Renal pelvis (tissue), 4 donors: Measurements from ENCODE around the gene TTLL11. TPM values are rescaled to one million over a fixed set of nuclear protein-coding genes. Genes with fewer than 3 reads are reported as not detected.

Source experiments
- DNase-seq: peaks from one replicate; pipeline ENCODE4 v3.0.0-alpha.2; 2013
- polyA plus RNA-seq, 3 donors: library from polyadenylated mRNA; unstranded; fragments of 120-200 nt; gene quantifications; one replicate each; pipeline ENCODE4 v1.2.1, GENCODE V29; 2013; ENCODE audit not compliant: insufficient read length in 3 of 3

Gene TTLL11
- polyA plus RNA-seq, 3 donors, result 6.2 to 8.9 (median 8.5) TPM

DNA sequence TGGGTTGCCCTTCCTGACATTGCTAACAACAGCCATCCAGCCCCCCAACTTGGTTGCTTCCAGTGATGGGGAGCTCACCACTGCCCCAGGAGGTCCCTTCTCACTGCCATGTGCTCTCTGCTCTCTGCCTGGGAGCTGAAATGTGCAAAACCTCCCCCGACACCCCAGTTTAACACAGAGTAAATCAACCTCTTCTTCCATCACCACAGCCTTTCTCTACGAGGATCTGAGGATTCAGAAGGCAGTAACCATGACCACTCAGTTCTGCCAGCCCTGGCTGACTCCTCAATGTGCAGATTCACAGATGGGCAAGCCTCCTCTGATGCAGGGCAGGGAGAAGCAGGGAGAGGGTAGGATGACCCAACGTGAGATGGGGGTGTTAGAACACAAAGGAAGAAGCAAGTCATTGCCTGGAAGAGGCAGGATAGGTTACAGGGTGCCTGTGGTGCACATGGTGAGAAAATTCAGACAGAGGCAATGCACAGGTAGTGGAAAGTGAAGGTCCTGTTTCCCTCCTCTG lies 256.7 kb downstream of the TTLL11 start:
- no peak for DNase-seq

DNA sequence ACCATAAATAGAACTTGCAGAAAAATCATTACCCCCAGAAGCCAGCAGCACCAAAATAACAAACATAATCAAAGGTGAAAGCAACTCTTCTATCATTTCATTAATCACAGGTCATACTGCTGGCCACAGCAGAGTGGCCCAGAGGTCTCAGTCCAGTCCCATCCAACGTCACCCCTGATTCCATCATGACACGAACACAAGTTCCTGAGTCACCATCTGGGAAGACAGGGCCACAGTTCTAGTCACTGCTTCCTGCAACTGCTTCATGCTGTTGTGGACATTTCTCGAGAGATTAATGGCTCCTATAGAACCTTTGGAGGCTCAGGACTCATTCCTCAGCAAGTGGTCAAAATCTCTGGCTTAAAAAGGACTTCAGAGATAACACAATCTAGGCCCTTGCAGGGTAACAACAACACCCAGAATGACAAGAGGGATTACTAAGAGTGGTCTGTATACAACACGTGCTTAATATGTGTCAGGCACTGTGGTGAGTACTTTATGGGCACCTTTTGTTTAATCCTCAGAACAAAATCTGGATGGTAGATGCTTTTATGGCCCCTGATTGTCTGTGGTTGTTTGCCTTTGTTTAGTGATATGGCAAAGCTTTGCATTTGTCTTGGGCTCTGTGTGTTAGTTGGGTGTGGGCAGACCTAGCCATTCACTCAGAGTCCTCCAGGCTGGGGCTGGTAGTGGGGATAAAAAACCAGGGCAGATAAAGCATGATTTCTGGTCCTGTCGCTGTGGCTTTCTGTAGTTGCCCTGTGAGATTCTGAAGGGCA lies 257.3 kb downstream of the TTLL11 start:
- no peak for DNase-seq

DNA sequence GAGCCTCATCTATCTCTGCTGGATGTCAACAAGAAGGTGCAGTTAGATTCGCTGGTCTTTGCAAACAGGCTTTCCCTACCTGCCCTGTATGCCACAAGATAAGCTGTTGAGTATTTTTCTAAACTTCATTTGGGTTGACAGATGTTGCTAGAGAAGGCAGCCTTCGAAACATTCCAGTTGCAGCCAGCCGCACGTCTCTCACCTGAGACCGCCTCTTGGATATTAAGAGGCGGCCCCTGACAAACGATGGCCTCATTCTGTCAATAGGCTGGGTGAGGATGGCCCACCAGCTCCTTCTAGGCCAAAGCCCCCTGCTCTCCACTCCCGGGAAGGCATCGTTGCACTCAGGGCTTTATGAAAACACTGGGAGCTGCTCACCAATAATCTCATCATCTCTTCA lies 260.0 kb downstream of the TTLL11 start:
- DNase-seq, result no peak

DNA sequence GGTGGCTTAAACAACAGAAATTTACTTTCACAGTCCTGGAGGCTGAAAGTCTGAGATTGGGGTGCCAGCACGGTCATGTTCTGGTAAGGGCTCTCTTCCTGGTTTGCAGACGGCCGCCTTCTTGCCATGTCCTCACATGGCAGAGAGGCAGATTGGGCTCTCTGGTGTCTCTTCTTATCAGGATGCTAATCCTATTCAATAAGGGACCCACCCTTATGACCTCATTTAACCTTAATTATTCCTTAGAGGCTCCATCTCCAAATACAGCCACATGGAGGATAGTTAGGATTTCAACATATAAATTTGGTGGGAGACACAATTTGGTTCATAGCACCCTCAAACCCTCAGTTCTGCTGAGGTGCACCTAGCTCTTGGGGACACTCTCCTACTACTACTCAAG lies 261.2 kb downstream of the TTLL11 start:
- DNase-seq, result no peak

DNA sequence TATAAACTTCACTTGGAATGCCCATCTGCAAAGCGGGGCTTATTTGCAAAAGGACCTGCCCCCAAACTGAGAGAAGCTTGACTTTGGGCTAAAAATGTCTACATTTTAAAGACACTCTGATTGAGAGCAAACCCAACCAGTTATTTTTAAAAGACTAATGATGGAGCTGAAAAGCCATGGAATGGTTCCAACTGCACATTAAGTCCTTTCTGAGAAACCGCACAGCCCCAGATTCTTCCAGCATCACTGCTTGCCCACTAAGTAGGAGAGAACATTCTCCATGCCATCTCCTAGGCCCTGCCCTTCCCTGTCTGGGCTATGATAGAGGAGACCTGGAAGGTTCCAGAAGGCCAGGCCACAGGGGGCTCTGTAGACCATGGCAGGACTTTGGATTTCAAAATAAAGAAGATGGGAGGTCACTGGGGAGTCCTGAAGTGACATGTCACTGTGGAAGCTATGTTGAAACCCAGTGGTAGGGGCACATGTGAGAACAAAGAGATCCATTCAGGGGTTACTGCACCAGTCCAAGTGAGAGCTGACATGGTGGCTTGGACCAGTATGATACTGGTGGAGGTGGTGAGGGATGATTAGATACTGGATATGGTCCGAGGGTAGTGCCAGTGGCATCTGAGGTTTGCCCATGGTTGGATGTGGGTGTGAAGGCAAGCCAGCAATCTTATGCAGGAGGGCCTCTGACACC lies 262.5 kb downstream of the TTLL11 start:
- DNase-seq, result no peak

DNA sequence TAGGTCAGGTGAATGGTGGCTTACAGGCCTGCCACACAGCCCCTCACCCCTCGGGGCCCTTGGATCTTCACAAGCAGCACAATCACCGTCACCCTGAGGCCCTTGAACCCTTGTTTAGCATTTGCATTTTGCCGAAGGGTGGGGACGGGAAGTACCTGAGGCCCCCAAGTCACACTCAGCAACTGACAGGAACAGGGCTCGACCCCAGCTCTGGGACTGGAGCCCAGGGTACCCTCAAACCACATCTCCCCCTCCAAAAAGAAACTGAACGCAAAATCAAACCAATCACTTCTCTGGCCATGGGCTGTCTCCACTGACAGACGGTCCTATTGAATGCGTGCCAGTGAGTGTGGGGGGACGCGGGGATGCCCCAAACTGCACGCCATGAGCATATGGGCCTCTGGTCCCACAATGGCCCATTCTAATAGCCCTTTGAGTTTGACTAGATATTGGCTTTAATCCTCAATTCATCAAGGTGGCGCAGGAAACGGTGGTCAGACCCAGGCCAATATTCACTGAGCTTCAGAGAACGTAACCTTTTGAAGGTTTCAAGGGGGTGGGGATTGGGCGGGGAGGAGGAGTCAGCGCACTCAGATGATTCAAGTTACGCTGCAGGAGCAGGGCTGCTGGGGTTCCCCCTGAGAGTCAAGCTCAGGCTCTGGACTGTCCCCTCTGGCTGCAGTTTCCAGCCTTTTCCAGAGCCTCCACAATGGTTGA lies 265.7 kb downstream of the TTLL11 start:
- DNase-seq, result no peak

DNA sequence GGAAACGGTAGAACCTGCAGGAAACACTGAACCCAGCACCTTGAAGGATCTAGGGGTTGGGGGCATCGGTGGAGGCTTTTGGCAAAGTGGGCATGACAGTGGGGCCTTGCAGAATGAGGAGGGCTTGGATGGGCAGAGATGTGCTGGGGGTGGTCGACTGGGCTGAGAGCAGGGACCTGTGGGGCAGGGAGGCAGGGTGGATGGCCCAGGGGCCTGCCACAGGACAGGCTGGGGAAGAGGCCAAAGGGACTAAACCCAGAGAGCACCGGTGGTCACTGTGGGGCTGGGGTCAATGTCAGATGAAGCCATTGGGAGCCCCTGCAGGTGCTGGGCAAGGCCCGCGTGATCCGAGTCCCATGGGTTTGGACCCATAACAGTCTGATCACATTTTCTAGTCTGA lies 266.4 kb downstream of the TTLL11 start:
- no peak for DNase-seq

DNA sequence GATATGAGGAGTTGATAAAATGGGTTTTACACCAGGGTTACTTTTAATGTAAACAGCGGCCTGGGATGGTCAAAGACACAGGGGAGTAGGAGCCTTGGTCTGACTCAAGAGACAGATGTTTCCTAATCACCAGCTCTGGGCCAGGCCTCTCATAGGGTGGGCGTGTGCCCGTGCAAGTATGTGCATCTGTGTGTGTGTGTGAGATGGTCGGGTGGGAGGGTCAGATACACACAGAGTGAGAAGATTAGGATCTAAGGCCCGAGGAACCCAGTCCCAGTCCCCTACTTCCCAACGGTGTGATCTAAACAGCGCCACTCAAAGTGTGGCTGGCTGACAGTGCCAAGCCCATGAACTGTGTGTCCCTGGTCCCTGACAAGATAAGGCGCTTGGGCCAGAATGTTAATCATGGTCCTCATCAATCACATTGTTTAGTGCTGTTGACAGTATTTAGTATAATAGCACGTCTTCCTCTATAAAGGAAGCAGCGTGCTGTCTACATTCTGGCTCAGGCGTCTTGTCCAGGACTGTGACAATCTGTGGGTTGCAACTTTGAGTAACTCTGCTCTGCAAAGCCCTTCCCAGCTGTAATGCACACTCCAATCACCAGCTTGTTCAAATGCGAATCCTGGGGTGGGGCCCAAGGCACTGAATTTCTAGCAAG lies 267.9 kb downstream of the TTLL11 start:
- no peak for DNase-seq

DNA sequence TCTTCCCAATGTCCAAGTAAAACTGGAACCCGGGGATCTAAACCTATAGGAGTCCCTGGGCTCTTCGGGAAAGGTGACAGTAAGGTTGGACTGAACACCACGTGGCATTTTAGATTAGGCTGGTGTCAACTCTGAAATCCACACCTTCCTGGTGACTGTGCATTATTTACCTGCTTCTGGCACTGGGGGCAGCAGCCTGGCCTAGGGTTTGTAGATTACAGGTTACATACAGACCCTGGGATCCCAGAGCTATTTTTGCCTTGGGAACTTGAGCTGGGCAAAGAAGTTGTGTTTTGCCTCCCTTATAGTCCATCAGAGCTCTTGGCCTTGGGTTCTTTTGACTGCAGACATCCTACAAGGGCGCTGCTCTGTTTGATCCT lies 268.5 kb downstream of the TTLL11 start:
- DNase-seq, result no peak

DNA sequence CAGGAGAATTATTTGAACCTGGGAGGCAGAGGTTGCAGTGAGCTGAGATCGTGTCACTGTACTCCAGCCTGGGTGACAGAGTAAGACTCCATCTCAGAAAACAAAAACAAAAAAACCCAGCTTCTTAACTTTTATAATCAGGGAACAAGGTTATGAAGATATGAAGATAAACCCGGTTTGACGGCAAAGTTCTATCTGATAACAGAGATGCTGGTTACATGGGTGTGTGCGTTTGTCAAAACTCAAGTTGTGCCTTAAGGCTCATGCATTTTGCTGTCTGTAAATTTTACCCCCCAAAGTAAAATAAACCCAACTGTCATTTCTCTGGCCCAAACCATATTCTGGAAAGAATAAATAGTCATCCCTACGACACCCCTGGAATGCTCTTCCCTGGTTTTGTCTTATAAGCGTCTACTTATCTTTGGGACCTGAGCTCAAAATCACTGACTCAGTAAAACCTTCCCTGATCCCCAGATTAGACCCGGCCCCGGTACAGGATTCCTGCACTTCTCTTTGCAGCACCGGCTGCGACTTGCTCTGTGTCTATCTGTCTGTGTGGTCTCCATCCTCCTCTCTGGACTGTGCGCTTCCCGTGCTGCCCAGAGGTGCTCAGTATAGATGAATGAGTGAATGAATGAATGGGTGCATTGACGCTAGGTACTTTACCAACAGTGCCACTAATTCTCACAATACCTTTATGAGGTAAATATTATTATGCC lies 269.5 kb downstream of the TTLL11 start:
- DNase-seq, result no peak

DNA sequence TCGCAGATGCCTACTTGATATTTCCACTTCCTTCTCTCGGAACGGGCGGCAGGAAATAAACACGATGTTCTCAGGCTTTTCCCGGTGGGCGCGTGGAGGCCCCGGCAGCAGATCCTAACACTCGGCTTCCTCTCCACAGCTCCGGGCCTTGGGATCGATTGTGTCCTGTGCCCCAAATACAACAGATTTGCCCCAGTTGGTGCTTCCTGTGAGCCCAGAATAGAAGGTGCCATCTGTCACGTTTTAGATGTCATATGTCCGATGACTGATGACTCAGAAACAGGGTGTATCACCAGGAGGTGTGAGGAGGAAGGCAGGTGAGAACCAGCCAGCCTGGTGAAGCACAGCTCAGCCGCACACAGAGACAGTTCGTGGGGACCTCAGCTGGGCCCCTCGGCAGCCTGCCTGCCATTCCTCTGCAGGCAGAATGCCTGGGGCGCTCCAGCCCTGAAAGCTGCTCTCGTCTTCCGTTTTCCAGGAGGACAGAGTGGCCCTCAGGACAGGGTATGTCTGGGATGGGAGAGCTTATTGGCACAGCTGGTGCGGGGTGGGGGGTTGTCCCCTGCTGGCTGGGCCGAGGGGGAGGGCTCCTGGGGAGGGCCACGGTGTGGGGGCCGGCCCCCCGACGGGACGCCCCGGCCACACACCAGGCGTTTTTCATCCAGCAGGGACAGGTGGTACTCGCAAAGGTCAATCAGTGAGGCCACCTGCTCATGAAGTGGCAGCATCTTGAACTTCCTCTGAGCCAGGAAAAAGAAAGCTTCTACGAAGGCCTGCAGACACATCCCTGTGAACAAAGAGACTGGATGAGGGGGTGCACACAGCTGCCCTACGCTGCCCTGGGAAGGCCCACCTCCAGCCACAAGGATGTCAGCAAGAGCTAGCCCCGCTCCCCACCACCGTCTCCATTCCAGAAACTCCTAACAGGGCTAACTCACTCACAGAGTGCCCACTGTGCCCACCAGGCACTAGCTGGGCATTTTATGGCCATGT lies 270.7 kb downstream of the TTLL11 start:
- DNase-seq, result no peak

DNA sequence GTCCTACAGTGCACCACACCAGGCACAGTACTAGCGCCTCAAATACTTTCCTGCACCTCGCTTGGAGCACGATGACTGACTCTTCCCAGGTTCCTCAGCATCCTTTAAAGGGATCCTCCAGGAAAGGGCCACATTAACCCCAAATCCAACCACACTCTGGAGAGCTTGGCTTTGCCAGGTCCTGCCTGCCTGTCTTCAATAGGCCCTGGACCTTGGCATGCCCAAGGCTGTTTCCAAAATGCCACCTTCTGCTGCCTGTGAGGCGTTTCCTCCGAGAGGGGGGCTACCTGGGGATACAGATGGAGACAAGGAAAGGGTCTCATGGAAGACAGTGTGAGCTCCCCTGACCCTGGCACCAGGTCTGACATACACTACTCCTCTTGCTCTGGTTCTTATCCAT lies 271.8 kb downstream of the TTLL11 start:
- no peak for DNase-seq

DNA sequence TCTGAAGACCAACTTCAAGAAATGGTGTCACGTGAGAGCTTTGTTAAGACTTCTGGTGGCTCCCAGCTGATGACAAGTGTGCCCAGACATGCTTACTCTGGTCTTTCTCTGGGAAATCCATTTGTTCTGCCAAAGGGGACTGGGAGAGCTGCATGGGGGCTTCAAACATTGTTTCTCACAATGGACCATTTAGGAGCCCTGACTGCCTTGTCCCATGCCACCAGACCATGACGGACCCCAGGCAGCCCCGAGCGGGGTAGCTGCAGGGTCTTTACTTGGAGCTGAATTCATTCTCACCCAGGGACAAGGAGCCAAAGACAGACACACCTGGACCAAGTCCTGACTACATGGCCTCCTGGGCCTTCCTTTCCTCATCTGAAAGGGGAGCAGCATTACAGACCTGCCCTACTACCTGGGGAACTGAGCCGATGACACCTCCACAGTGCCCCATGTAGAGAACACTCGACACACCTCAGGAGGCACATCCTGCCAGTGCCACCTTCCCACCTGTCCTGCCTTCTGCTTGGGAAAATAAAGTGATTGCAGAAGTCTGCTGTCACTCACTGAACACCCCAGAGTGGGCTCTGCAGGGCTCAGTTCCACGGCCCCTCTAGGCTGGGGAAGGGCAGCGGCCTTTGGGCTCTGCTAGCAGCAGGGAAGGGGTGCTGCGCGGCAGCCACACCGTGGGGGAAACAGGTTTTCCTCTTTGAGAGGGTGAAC lies 272.7 kb downstream of the TTLL11 start:
- DNase-seq, result no peak

DNA sequence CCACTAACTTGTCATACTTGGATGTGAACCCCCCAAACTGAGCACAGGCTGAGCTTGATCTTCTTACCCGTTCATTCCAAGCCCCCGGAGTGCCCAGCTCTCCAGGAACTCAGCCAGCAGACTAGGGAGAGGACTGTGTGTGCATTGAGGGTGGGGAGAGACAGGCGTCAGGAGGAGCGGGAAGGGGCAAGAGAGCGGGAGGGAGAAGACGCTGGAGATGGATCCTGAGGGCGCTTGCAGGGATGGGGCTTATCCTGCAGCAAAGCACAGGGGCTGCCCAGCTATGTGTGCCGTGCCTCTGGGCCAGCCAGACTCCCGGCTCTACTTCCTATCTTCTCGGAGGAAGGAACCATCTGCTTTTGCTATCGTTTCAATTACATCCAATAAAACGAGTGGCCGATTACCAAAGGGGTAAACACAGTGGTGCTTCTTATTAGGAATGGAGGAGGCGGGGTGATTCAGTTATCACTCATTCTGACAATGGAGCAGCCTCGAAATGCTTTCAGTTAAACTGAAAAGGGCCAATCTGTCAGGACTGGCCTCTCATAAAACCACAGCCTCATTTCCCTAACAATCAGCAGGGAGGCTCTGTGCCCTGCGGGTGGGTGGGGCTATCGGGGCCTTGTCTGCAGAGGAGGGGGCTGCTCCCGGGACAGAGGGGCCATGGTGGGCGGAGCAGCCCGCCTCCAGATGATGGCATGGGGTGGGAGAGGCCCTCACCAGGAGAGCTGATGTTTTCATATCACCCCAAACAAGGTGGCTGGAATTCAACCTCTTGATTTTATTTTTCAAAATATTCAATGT lies 273.5 kb downstream of the TTLL11 start:
- no peak for DNase-seq

DNA sequence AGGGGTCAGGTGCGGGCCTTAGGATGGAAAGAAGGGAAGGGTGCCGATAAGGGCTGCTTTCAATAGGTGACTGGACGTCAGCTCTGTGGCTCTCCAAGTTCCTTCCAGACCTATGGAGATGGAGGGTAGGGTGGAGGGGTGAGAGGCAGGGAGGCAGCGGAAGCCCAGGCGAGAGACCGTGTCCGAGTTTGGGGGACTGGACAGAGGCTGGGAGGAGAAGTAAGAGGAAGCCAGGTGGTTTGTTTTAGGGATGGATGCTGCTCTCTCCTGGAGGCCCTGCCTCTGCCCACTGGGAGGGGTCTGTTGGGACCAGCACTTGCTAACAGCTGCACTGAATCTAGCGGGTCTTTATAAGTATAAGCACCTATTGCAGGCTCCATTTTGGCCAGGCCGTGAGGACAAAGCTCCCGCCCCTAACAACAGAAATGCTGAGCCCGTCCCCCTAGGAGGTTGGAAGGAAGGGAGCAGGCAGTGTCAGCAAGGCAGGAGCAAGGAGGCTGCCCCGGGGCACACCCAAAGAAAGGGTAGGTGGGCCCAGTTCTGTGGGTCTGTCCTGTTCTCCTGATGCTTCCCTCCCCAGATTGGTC lies 274.2 kb downstream of the TTLL11 start:
- DNase-seq, result no peak

DNA sequence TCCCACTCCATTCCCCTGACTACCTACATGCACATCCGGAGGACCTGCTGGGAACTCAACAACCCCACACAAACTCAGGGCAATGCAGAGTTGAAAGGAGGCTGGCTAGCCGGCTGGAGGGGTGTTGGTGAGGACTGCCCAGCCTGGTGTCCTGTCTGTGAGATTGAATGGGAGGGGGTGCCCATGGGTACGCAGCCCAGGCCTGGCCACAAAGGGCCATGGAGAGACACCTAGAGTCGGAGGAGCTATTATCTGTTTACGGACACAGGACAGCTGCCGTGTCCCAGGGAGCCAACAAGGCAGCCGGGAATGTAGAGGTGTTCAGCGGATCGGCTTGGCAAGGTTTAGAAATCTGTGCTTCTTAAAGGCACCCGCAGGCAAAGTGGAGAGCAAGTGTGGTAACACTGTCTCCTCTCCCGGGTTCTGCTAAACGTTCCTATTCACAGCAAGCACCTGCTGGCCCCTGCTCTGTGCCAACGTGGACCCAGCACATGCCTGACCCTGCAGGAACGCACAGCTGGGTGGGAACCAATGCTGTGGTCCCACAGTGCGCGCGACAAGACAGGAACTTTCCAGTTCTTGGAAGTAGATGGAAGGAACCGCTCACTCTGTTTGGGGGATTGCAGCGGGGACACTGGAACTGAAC lies 275.0 kb downstream of the TTLL11 start:
- DNase-seq, result no peak

DNA sequence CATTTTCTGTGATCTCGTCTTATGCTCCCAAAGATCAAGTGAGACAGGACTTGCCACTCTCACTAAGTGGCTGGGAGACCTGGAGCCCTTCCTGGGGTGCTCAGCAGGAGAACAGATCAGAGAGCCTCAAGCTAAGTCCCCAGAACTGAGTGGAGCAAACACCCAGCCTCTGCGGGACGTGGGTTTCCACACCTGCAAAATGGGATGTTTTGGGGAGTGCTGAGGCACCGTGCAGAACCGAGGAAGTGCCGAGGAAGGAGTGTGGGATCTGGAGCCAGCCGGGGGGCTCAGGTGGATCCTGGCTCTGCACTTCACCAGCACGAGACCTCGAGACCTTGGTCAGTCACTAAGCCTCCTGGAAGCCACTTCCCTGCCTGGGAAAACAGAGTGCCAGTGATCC lies 275.6 kb downstream of the TTLL11 start:
- no peak for DNase-seq
